ENCODE data around the gene MYBPH. TPM values are rescaled to one million over a fixed set of nuclear protein-coding genes. Genes with fewer than 3 reads are reported as not detected.

Gene MYBPH
- total RNA-seq, 1 experiment from 2014 or later, result not detected

- H2AK5ac ChIP-seq (ENCODE audit: insufficient read length, low read length), result no peak overlapping the region
- no peaks in the 10 kb centered on the region for H3K9me3 ChIP-seq (ENCODE audit: control insufficient read depth, low read depth, low read length)
- no CpG with 5 or more reads among the region's 8 CpGs for WGBS (ENCODE audit: extremely low coverage, insufficient read length, low lambda C conversion rate)
- no peak overlapping the region for H3K4me3 Mint-ChIP-seq
- no peak overlapping the region for H3K27ac Mint-ChIP-seq
- no peak overlapping the region for H2BK120ac ChIP-seq (ENCODE audit: low read depth, low read length, poor library complexity, severe bottlenecking)
- no peak overlapping the region for H4K5ac ChIP-seq (ENCODE audit: insufficient read length, low read depth, low read length)
- H3T11ph ChIP-seq (ENCODE audit: low read length), result no peak overlapping the region
- H3K4ac ChIP-seq (ENCODE audit: low read depth, low read length), result no peak overlapping the region
- H3K27me3 ChIP-seq (ENCODE audit: insufficient read depth, low read length), result no peaks in the 10 kb centered on the region
- no peak overlapping the region for H2BK12ac ChIP-seq (ENCODE audit: insufficient read length, low read depth, low read length)
- H3K79me2 ChIP-seq (ENCODE audit: insufficient read depth, low read length), result no peaks in the 10 kb centered on the region
- peaks cover 3% of the 10 kb centered on the region for H3K27me3 Mint-ChIP-seq (ENCODE audit: low read depth)
- H2BK20ac ChIP-seq (ENCODE audit: low read depth, low read length, poor library complexity, severe bottlenecking), result no peak overlapping the region
- no peak for DNase-seq
- H4K8ac ChIP-seq (replicated peaks; ENCODE audit: insufficient read length, low read depth, low read length), result no peak overlapping the region
- no peaks in the 10 kb centered on the region for H4K20me1 ChIP-seq (ENCODE audit: control insufficient read depth, insufficient read depth, insufficient read length)
- no peaks in the 10 kb centered on the region for H3K79me1 ChIP-seq (ENCODE audit: insufficient read depth, low read depth, low read length, poor library complexity, severe bottlenecking)
- no peak overlapping the region for H3K18ac ChIP-seq (ENCODE audit: insufficient read length, low read depth, low read length)
- no peak overlapping the region; the same call in 1 of the 2 replicates for H3K14ac ChIP-seq (ENCODE audit: insufficient read depth, low read length)
- no peaks in the 10 kb centered on the region for H3K36me3 Mint-ChIP-seq (ENCODE audit: insufficient read depth in 1 of 3, low read depth in 3 of 3)
- H4K91ac ChIP-seq (ENCODE audit: insufficient read length, low read depth, low read length), result no peak overlapping the region
- no peak overlapping the region for H2BK15ac ChIP-seq (ENCODE audit: low read depth, low read length)
- no peaks in the 10 kb centered on the region for H3K4me1 ChIP-seq (ENCODE audit: insufficient read depth, low read length)
- H3K9me3 Mint-ChIP-seq, result no peaks in the 10 kb centered on the region
- no peak overlapping the region for H3K56ac ChIP-seq (ENCODE audit: insufficient read length, low read depth, low read length)
- no peak overlapping the region for H3K27ac ChIP-seq (ENCODE audit: insufficient read length, low read depth, low read length)
- H3K4me2 ChIP-seq (ENCODE audit: insufficient read depth, insufficient read length, low read length), result no peak overlapping the region
- H3K4me1 Mint-ChIP-seq, result peaks cover 11 to 14% of the 10 kb centered on the region in 2 experiments
- H3K9ac ChIP-seq (ENCODE audit: extremely low read depth, insufficient read length, low read length), result no peak overlapping the region
- no peak overlapping the region for H2BK5ac ChIP-seq (ENCODE audit: insufficient read length, low read length)
- no peaks in the 10 kb centered on the region for H3K23me2 ChIP-seq (ENCODE audit: insufficient read length, low read depth, low read length, poor library complexity, severe bottlenecking)
- no peak overlapping the region for H2AFZ ChIP-seq (ENCODE audit: low read length)
- H3K23ac ChIP-seq (ENCODE audit: insufficient read length, low read depth, low read length), result no peak overlapping the region
- no peak for TF ChIP-seq CTCF (conservative IDR thresholded peaks at IDR 0.05)
These were observed 4.8 kb downstream of the MYBPH start for GRCh38 chr1:203170625-203171330.

Data from H9 (cell line).